Amniotic epithelial cell (primary cell): ENCODE measurements around the gene IRS2.
A peak's percentile ranks its signal among the peaks of the same experiment; 100 is the strongest.

Experiments used
- DNase-seq: peaks from one replicate; pipeline ENCODE4 v3.0.0-alpha.2; 2010; ENCODE audit warnings: low read depth

Gene IRS2

DNA sequence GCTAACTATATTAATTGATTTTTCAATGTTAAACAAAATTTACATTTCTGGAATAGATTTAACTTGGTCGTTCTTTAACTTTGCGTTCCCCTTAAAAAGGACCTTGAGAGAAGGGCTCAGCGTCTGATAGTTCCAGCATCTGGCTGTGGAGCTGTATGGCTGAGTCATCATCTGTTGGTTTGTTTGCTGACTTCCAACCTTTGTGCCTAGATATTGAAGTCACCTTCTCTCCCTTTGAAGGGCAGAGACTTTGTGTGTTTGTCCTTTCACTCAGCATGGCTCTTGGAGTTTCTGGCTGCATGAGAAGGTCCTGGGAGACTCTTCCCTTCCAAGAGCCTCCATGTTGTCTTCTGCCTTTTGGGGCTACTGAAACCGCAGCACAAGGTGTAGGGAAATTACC is 16.6 kb upstream of the IRS2 start:
- DNase-seq: no peak

DNA sequence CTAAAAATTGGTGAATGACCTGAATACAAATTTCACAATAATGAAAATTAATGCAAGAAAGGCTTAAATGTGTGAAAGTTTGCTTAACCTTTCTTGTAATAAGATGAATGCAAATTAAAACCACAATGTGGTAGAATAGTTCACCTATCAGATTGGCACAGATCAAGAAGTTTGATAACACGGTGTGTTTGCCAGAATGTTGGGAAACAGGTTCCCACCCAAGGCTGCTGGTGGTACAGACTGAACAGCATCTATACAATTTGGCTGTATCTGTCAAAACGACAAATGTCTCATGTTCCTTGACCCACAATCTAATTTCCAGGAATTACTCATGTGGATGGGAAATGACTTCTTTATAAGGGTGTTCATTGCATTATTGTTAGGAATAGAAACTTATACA is 8.6 kb upstream of the IRS2 start:
- peak; percentile 78 for DNase-seq

DNA sequence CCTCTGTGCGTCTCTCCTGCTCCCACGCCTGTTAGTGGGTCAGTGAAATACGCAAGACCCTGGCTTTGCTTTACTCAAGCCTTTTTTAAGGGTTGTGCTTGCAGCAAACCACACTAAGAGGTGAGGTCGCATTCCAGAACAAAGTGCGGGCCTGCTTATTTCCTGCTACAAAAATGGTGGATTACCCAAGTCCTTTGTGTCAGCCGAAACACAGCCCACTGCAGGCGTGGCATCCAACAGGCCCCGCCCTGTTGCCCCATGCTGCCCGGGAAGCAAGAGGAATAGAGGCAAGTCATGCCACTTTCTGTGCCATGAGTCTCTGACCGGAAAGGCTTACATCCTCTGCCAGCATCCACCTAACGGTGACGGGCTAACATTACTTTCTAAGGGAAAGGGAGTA is 7.7 kb upstream of the IRS2 start:
- DNase-seq: peak; percentile 71

DNA sequence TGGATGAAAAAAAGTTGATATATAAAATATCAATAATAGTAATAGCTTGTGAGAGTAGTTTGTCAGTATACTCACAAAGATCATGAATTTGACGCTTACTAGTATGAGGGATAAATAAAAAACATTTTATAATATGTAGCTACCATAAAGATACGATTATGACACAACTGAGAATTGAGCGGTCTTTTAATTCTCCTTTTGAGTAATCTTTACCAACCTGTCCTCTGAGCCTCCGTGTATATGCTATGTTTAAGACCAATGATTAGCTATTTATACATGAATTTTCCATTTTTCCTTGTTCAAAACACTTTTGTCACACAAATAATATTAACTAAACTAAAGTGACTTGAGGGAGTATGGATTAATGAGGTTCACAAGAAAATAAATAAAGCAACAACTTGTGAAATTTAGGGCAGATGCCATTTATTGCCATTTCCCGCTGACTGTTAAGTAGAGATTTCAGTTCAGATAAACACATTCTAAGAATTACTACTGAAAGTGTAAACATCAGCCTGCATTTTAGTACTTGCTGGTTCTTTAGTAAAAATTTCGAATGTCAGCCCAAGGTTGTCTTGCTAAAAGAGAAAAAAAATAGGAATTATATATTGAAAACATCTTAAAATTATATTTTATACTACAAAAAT is 6.2 kb upstream of the IRS2 start:
- no peak for DNase-seq

DNA sequence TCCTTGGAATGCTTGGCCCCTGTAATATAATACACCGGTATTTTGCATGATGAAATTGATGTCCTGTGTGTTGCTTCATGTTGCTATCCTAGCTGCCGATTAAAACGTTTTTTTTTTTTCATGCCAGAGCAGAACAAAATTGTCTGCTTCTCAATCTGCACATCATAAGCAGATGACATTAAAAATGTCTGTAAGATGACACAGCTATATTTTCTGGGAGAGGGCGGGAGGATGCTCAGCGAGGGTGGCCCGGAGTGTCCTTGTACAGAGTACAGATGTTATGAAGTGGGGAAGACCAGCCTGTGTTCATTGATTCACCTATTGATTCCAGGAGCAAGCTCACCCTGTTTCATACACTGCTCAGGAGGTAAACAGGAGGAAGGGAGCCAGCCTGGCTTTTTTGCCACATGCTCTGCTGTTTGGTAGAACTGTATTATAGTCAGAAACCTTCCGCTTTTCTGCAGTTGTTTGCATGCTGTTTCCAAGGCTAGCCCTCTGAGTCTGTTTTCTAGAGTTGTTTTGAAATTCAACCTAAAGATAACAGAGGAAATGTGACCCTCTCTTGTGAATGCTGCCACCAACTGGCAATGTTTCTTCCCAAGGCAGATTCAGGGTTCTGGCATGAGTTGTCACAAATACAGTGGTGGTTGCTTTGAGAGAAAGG is 4.7 kb upstream of the IRS2 start:
- peak; percentile 46 for DNase-seq

DNA sequence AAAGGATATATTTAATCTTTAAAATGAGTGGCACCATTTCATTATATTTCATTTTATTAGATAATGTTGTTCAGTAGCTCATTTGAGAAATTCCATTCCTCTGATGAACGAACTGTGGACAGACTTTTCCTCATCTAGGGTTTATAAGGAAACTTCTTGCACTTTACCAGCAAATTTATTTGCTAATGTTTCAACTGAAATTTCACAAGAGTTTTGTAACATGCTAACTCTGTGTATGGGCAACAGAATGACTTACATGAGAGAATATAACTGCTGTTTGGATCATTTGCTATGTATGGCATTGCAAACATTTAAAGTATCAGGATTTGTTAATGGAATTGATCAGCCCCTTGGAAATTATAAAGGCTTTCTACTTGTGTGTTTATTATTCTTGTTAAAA is 3.7 kb upstream of the IRS2 start:
- DNase-seq: peak; percentile 93

DNA sequence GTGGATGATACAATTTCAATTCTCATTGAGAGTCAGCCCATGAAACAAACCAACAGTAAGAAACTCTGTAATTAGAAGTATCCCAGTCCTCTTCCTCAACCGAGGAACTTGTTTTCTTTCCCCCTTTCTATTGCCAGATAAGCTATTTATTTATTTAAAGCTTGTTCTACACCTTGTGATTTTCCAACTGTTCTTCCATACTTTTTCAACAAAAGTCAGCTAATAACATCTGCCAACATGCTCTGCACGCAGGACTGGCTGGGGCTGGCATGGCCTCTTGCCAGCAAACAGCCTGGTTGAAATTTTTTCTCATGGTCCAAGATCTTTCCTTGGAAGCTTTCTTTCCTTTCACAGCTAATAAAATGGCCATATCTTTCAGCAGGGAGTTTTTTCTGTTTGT is 2.9 kb upstream of the IRS2 start:
- DNase-seq: no peak

DNA sequence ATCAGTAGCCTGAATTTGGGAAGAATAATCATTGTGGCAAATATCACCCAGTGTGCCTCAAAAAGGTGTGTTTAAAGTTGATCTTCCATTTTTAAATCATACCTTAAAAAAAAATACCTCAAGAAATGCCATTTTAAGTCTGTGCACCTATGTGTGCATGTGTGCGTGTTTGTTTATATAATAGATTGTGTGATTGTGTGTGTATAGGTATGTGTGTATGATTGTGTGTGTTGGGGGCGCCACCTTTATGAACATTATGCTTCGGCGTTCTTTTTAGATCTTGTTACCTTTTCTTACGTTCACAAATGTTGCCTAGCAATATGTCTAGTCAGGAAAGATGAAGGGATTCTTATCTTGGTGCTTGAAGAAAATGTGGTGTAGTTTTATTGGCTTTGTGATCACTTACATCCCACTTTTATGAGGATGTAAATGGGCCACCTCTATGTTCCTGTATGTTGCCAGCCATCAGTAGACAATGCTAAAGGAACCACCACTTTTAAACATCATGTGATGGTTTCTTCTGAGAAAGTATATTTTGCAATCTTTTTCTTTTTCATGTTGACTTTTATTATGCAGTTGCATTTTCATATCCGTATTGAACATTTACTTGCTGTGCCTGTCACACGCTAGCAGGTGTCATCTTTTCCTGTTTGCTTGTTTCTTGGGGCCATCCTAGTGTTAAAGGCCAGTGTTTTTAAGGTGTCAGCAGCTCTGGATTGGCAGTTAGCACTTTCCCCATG is 2.2 kb upstream of the IRS2 start:
- no peak for DNase-seq

DNA sequence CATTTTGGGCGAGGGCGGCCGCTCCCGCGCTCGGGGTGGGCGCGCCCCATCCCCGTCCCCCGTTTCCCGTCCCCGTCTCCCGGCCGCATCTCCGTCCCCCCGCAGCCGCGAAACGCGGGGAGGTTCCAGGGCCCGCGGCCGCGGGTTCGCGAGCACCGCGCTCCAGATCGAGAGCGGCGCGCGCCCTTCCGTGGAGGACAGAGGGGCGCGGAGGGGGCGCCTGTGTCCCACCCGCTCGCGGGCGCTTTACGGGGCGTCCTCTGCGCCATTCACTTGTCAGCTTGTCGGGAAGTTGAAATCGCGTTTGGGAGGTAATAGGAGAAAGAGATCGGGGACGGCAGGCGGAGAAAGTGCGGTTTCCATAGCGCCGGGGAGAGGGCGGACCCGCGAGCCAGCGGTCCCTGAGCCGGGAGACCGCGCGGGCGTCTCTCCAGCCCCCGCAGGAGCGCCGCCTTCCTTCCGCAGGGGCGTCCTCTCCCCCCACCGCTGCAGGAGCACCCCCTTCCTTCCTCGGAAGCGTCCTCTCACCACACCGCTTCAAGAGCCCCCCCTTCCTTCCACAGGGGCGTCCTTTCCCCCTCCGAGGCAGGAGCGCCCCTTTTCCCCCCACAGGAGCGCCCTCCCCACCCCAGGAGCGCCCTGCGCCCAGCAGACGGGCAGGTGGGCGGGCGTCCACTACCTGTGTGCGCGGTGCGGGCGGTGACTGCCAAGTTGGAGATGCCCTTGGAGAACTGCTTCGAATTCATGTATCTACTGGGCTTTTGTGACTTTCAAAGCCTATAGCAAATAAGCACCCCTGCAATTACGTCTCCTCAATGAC is 962 bp upstream of the IRS2 start:
- peak; percentile 44 for DNase-seq

DNA sequence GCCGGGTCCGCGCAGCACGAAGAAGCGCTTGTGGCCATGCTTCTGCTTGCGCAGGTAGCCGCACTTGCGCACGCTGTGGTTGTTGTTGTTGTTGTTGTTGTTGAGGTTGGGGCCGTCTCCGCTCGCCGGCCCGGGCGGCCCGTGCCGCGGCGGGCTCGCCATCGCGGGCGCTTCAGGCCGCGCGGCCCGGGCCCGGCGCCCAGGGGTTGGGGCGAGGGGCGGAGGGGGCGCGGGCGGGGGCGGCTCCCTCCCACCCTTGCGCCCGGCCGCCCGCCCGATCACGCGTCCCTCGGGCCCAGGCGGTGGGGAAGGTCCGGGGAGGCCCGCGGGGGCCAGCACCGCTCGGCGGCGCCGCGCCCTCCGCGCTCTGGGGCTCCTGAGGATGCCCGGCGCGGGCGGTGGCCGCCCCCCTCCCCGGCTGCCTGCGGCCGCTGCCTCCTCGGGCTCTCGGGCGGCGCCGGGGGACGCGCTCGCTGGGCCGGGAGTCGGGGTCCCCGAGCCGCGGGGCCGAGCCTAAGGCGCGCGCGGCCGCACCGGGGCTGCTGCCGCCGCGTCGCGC is 412 bp downstream of the IRS2 start:
- DNase-seq: no peak

DNA sequence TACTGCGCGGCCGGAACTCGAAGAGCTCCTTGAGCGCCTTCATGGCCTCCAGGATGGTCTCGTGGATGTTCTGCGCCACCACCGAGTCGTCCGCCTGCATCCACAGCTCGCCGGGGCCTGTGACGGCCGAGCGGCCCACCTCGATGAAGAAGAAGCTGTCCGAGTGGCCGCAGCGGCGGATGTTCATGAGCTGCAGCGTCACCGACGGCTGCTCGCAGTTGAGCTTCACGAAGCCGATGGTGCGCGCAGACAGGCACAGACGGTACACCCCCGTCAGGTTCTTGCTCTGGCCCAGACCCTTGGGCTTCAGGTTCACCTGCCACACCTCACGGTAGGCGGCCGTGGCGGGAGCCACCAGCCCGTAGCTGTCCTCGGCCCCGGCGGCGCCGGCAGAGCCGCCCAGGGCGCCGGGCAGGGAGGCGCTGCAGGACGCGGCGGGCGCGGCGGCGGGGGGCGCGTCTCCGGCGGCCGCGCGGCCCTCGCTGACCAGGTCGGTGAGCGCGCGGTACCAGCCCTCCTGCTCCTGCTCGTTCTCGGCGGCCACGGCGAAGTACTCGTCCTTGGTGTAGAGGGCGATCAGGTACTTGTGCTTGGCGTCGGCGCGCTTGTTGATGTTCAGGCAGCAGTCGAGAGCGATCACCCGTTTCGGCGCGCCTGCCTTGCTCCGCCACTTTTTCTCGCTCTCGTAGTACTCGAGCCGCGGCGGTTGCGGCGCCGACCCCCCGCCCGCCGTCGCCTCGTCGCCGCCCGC is 1.1 kb downstream of the IRS2 start:
- peak; percentile 76 for DNase-seq

DNA sequence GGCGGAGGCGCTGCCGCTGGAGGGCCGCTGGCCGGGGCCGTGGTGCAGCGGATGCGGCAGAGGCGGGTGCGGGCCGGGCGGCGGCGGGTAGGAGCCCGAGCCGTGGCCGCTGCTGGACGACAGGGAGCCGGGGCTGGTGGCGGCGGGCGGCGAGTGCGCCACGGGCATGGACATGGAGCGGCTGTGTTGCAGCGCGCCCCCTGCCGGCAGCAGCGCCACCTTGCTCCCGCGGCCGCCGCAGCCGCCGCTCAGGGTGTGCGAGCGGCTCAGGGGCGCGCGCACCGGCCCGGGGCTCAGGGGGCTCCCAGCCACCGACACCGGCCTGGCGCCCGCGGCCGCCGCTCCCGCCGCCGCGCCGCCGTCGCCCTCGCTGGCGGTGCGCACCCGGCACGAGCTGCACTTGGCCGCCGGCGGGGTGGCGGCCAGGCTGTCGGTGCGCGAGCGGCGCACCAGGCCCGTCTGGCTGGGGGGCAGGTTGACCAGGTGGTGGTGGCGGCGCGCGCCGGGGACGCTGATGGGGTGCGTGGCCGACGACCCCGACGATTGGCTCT is 1.7 kb downstream of the IRS2 start:
- peak; percentile 51 for DNase-seq

DNA sequence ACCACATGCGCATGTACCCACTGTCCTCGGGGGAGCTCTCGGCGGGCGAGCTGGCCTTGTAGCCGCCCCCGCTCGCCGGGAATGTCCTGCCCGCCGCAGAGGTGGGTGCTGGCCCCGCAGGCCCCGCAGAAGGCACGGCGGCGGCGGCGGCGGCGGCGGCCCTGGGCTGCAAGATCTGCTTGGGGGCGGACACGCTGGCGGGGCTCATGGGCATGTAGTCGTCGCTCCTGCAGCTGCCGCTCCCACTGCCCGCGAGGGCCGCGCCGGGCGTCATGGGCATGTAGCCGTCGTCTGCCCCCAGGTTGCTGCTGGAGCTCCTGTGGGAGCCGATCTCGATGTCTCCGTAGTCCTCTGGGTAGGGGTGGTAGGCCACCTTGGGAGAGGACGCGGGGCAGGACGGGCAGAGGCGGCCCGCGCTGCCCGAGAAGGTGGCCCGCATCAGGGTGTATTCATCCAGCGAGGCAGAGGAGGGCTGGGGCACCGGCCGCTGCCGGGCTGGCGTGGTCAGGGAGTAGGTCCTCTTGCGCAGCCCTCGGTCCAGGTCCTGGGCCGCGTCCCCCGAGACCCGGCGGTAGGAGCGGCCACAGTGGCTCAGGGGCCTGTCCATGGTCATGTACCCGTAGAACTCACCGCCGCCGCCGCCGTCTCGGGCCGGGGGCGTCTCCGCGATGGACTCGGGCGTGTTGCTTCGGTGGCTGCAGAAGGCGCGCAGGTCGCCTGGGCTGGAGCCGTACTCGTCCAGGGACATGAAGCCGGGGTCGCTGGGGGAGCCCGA is 2.4 kb downstream of the IRS2 start:
- DNase-seq: peak; percentile 49

DNA sequence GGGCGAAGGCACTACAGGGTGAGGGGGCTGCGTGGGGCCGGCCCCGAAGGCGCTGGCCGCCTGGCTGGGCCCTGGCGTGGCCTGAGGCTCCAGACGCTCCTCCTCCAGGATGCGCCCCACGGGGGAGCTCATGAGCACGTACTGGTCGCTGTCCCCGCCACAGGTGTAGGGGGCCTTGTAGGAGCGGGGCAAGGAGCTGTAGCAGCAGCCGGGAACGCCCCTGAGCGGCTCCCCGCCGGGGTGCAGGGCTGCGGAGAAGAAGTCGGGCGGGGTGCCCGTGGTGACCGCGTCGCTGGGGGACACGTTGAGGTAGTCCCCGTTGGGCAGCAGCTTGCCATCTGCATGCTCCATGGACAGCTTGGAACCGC is 3.0 kb downstream of the IRS2 start:
- no peak for DNase-seq

DNA sequence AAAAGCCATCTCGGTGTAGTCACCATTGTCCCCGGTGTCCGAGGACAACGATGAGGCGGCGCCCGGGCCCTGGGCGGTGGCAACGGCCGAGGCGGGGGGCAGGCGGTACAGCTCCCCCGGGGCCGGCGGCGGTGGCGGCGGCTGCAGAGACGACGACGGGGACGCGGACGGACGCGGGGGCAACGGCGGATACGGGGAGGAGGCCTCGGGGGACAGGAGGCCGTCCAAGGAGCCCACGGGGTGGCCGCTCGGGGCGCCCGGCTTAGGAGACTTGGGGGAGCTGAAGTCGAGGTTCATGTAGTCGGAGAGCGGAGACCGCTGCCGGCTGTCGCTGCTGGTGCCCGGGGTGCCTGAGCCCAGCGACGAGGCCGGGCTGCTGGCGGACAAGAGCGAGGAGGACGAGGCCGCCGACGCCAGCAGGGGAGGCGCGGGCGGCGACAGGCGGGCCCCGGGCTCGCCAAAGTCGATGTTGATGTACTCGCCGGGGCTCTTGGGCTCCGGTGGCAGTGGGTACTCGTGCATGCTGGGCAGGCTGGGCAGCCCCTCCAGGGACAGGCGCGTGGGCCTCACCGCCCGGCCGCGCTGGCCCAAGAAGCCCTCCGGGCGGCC is 3.5 kb downstream of the IRS2 start:
- DNase-seq: no peak

DNA sequence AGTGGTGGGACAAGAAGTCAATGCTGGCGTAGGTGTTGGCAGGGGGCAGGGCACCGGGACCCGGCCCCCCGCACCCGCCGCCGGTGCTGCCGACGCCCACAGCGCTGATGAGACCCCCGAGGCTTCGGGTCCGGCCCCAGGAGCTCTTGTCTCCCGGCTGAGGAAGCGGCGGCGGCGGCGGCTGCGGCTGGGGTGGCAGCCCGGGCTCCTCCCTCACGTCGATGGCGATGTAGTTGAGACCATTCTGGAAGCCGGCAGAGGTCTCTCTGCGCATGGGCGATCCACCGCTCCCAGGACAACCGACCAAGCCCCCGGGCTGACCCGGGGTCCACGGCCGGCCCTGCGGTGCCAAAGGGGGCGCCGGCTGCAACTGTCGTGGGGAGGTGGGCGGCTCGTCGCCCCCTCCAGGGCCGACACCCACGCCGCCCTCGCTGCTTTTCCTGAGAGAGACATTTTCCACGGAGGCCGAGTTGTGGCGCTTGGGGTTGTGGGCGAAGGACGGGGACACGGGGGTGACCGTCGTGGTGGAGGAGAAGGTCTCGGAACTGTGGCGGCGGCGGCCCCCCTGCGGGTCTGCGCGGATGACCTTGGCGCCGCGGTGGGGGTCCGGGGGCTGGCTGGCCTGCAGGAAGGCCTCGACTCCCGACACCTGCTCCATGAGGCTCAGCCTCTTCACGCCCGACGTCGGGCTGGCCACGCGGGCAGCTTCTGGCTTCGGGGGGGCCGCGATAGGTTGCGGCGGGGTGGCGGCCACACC is 4.1 kb downstream of the IRS2 start:
- DNase-seq: no peak

DNA sequence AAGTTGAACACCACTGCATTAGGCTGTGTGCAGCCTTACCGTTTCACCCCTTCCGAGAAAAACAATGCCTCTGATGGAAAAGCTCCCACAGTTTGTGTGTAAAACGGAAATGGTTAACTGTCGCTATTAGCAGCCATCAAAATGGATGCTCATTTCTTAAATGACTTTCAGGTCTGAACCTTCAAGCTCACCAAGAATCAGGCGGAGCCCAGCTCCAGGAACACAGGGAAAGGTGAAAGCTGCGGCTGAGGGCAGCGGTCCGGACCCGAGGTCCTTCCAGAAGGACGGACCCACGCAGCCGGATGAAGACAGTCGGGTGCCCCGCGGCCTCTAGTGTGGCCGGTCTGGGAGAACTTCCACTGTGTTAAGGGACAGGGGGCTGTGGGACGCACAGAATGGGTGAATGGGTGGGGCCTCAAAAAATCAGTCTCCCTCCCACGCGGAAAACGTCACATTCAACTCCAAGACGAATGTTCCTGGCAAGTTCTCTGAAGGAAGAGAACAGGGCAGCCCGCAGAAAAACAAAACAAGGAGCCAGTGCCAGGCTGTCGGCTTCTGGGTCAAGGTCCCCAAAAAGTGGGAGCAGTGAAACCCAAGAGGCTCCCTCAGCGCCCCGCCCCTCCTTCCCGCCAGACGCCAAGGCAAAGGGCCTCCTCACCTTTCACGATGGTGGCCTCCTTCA is 4.9 kb downstream of the IRS2 start:
- DNase-seq: peak; percentile 48

DNA sequence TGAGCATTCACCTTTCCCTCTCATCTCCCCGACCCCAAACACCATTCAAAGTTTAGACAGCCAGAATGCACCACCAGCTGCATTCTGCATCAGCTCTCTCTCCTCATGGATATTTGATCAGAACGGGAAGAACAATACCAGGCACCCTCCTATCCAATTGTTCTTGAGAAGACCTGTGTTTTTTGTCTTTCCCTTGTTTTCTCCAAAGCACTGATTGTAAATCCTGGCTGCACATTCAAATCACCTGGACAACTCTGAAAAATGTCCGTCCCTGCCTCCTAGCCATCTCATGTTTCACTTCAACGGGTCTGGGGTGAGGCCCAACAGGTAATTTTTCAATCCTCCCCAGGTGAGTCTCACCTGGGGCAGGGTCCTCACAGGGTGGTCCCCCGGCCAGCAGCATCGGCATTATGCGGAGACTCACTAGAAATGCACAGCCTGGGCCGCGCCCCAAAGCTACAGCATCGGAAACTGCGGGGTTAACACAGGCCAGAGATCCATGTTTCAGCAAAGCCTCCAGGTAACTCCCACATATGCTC is 5.5 kb downstream of the IRS2 start:
- no peak for DNase-seq
